ENCODE results near the gene SLC39A10. TPM values are rescaled to one million over a fixed set of nuclear protein-coding genes. Genes with fewer than 3 reads are reported as not detected.

The SLC39A10 gene
- total and polyA plus RNA-seq, 2 donors (not counting 3 experiments of a cell fraction or from before 2014, with no cell fraction given): 11.4 to 39.9 TPM

DNA sequence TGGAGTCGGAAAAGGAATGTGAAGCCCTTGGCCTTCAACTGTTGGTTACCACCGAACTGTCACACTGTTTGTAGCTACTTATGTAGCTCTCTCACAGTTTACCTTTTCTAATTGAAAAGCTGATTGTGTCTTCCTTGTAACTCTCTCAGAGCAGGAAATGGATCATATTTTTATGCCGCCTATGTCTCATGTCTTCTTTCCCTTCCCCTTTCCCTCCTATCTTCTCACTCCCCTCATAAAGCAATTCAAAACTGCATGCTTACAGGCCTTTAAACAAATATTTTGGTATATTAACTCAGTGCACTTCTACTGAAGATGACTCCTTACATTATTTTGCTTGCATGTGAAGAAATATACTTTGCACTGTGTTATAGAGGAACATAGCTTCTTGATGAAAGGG is 6.0 kb downstream of the SLC39A10 start:
- no peak for FAIRE-seq
- POLR2A ChIA-PET: no interaction called here

More for the DNA sequence above, 6.0 kb downstream of the SLC39A10 start:
- no peak overlapping the region for H3K9ac ChIP-seq (replicated peaks; ENCODE audit: extremely low read depth, insufficient read depth, low read length)
- TF ChIP-seq EZH2 (IDR thresholded peaks at IDR 0.05; ENCODE audit: borderline replicate concordance, low read depth, low read length, severe bottlenecking): no peak
- TF ChIP-seq, protein P1, sequence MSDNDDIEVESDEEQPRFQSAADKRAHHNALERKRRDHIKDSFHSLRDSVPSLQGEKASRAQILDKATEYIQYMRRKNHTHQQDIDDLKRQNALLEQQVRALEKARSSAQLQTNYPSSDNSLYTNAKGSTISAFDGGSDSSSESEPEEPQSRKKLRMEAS (IDR thresholded peaks at IDR 0.05; ENCODE audit: insufficient read depth, insufficient read length): no peak
- TF ChIP-seq POLR2AphosphoS5 (IDR thresholded peaks at IDR 0.05; ENCODE audit: insufficient read depth, low read depth, low read length): no peak
- no peak for TF ChIP-seq MYC (IDR thresholded peaks at IDR 0.05; ENCODE audit: low read depth, low read length)
- TF ChIP-seq FOS (IDR thresholded peaks at IDR 0.05; ENCODE audit: borderline replicate concordance, insufficient read depth, low read length): no peak
- no peak for TF ChIP-seq JUN (IDR thresholded peaks at IDR 0.05; ENCODE audit: borderline replicate concordance, insufficient read depth, insufficient read length, low read depth)
- TF ChIP-seq POLR2A (IDR thresholded peaks at IDR 0.05; ENCODE audit: low read depth, low read length): no peak
- no peak for TF ChIP-seq GATA2 (IDR thresholded peaks at IDR 0.05; ENCODE audit: insufficient read depth, insufficient read length, low read depth, low read length)
- TF ChIP-seq, protein P2, sequence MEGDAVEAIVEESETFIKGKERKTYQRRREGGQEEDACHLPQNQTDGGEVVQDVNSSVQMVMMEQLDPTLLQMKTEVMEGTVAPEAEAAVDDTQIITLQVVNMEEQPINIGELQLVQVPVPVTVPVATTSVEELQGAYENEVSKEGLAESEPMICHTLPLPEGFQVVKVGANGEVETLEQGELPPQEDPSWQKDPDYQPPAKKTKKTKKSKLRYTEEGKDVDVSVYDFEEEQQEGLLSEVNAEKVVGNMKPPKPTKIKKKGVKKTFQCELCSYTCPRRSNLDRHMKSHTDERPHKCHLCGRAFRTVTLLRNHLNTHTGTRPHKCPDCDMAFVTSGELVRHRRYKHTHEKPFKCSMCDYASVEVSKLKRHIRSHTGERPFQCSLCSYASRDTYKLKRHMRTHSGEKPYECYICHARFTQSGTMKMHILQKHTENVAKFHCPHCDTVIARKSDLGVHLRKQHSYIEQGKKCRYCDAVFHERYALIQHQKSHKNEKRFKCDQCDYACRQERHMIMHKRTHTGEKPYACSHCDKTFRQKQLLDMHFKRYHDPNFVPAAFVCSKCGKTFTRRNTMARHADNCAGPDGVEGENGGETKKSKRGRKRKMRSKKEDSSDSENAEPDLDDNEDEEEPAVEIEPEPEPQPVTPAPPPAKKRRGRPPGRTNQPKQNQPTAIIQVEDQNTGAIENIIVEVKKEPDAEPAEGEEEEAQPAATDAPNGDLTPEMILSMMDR (IDR thresholded peaks at IDR 0.05; ENCODE audit: extremely low read depth in 1 of 2, insufficient read depth in 1 of 2, low read depth in 1 of 2, low read length in 2 of 2): no peak
- intact Hi-C loops (cut with micrococcal nuclease) (loop anchor here (5.0 kb wide), 1 partner anchor 346 kb away; no protein-coding TSS in a partner anchor), dilution Hi-C loops (cut with MboI; ENCODE audit: extremely low pct_ligation_motif_present, low sequenced_read_pairs) (no loop called here)
- H3K27me3 ChIP-seq (ENCODE audit: control insufficient read depth in 2 of 2, insufficient read depth in 2 of 2, low read length in 2 of 2): no peaks in the 10 kb centered on the region
- H4K20me1 ChIP-seq (replicated peaks; ENCODE audit: control insufficient read depth, extremely low read depth, insufficient read depth, low read length): peaks cover 4% of the 10 kb centered on the region
- no peak overlapping the region for H2AFZ ChIP-seq (ENCODE audit: low read depth, low read length)
- no peak for DNase-seq (ENCODE audit: low read depth, low spot score)
- H3K36me3 ChIP-seq (ENCODE audit: control insufficient read depth in 2 of 2, extremely low read depth in 1 of 2, insufficient read depth in 2 of 2, low read length in 2 of 2): no peaks in the 10 kb centered on the region
- H3K9me1 ChIP-seq (replicated peaks; ENCODE audit: control insufficient read depth, extremely low read depth, insufficient read depth, low read length): no peaks in the 10 kb centered on the region
- no TSS peak for BruUV-seq (replicated peaks)
- no peak overlapping the region for H3K4me2 ChIP-seq (ENCODE audit: insufficient read depth, low read length)
- CTCF ChIA-PET: interaction anchor here (0.7 to 5.8 kb wide), 4 partner anchors 10 to 405 kb away, joined by 3 to 53 read pairs (median 6); partner anchors contain the start of gene DNAH7
- peaks cover 23% of the 10 kb centered on the region for H3K4me1 ChIP-seq (ENCODE audit: control insufficient read depth, extremely low read depth, insufficient read depth, low read length)
- peaks cover 47% of the 10 kb centered on the region for H3K79me2 ChIP-seq (ENCODE audit: control insufficient read depth, insufficient read depth, low read length)
- H3K4me3 ChIP-seq (replicated peaks in 1 of 3; ENCODE audit: insufficient read depth in 1 of 3, low read depth in 1 of 3, low read length in 3 of 3): no peak overlapping the region
- H3K9me3 ChIP-seq (replicated peaks; ENCODE audit: control insufficient read depth, insufficient read depth, low read length): no peaks in the 10 kb centered on the region
- H3K27ac ChIP-seq (ENCODE audit: insufficient read depth, low read depth, low read length): no peak overlapping the region
